Dendritic cell treated with granulocyte-macrophage colony-stimulating factor and Interleukin-4, amounts not matched to agents 40 ng/mL and 50 ng/mL, for 4 days (primary cell): Measurements from ENCODE around the gene ADAMTS10.
"Not testable (repeated sequence)": the region's sequence is repeated elsewhere in the genome, so short reads cannot be mapped to it uniquely, and the experiment has no call there.

Experiments used
- H3K27ac Mint-ChIP-seq: one replicate; pipeline ENCODE4 v1.8.0; 2022; ENCODE audit warnings: mild to moderate bottlenecking, mixed read lengths
- H3K27me3 Mint-ChIP-seq: one replicate; pipeline ENCODE4 v1.8.0; 2022; ENCODE audit warnings: mild to moderate bottlenecking, mixed read lengths
- H3K36me3 Mint-ChIP-seq: one replicate; pipeline ENCODE4 v1.8.0; 2022; ENCODE audit warnings: low read depth, mixed read lengths
- H3K4me1 Mint-ChIP-seq: one replicate; pipeline ENCODE4 v1.8.0; 2022; ENCODE audit warnings: low read depth, mixed read lengths
- H3K4me3 Mint-ChIP-seq: one replicate; pipeline ENCODE4 v1.8.0; 2022; ENCODE audit warnings: mild to moderate bottlenecking, moderate library complexity, mixed read lengths
- H3K9me3 Mint-ChIP-seq: one replicate; pipeline ENCODE4 v1.8.0; 2022; ENCODE audit warnings: mixed read lengths
- intact Hi-C: fragments of 100-400 bp; cut with micrococcal nuclease; formaldehyde crosslinking; loops from one replicate; pipeline ENCODE4 v1.15.0; 2022

ADAMTS10 gene

GRCh38 chr19:8638078-8638619, 27.6 kb upstream of the ADAMTS10 start:
- Mint-ChIP-seq H3K36me3 (no peaks in the 10 kb centered on the region), H3K4me3 (peak overlapping the region; percentile 70), H3K4me1 (peaks cover 68% of the 10 kb centered on the region), H3K27me3 (no peaks in the 10 kb centered on the region), H3K27ac (peak overlapping the region; percentile 76), H3K9me3 (no peaks in the 10 kb centered on the region)
- intact Hi-C loops: no loop called here

- intact Hi-C loops, H3K36me3 Mint-ChIP-seq, H3K9me3 Mint-ChIP-seq, H3K27me3 Mint-ChIP-seq, H3K4me3 Mint-ChIP-seq, H3K27ac Mint-ChIP-seq: not testable (repeated sequence)
- peaks cover 59% of the 10 kb centered on the region for H3K4me1 Mint-ChIP-seq
Measured at GRCh38 chr19:8637070-8637469, 26.6 kb upstream of the ADAMTS10 start.

GRCh38 chr19:8635422-8635821, 24.9 kb upstream of the ADAMTS10 start:
- intact Hi-C loops: no loop called here
- H3K4me1 Mint-ChIP-seq: peaks cover 43% of the 10 kb centered on the region
- no peak overlapping the region for H3K27ac Mint-ChIP-seq
- peaks cover 1% of the 10 kb centered on the region for H3K27me3 Mint-ChIP-seq
- H3K4me3 Mint-ChIP-seq: no peak overlapping the region
- no peaks in the 10 kb centered on the region for H3K9me3 Mint-ChIP-seq
- no peaks in the 10 kb centered on the region for H3K36me3 Mint-ChIP-seq

GRCh38 chr19:8631425-8631819, 20.9 kb upstream of the ADAMTS10 start:
- Mint-ChIP-seq H3K4me3 (no peak overlapping the region), H3K36me3 (no peaks in the 10 kb centered on the region), H3K27me3 (peaks cover 3% of the 10 kb centered on the region), H3K4me1 (peaks cover 9% of the 10 kb centered on the region), H3K27ac (no peak overlapping the region), H3K9me3 (peaks cover 8% of the 10 kb centered on the region)
- intact Hi-C loops: no loop called here

GRCh38 chr19:8630796-8631424, 20.4 kb upstream of the ADAMTS10 start:
- Mint-ChIP-seq H3K27ac (no peak overlapping the region), H3K4me3 (no peak overlapping the region), H3K27me3 (peaks cover 3% of the 10 kb centered on the region)

GRCh38 chr19:8629996-8630683, 19.6 kb upstream of the ADAMTS10 start, which contains the start of gene NFILZ:
NFILZ (plus strand) TSS chr19:8630633; CDS start chr19:8676766, 46,133 bp downstream.
- H3K36me3 Mint-ChIP-seq: no peaks in the 10 kb centered on the region
- no peak within 1 kb of the TSS for H3K4me3 Mint-ChIP-seq
- intact Hi-C loops: no loop called here
- peaks cover 8% of the 10 kb centered on the region for H3K9me3 Mint-ChIP-seq
- H3K27me3 Mint-ChIP-seq: peaks cover 3% of the 10 kb centered on the region
- no peak within 1 kb of the TSS for H3K27ac Mint-ChIP-seq
- peaks cover 9% of the 10 kb centered on the region for H3K4me1 Mint-ChIP-seq

More at GRCh38 chr19:8630796-8631424, 20.4 kb upstream of the ADAMTS10 start:
- no peaks in the 10 kb centered on the region for H3K36me3 Mint-ChIP-seq
- peaks cover 8% of the 10 kb centered on the region for H3K9me3 Mint-ChIP-seq
- peaks cover 9% of the 10 kb centered on the region for H3K4me1 Mint-ChIP-seq
- intact Hi-C loops: no loop called here

GRCh38 chr19:8629184-8629583, 18.7 kb upstream of the ADAMTS10 start:
- Mint-ChIP-seq H3K36me3 (no peaks in the 10 kb centered on the region), H3K9me3 (peaks cover 8% of the 10 kb centered on the region), H3K27ac (no peak overlapping the region), H3K4me1 (peaks cover 9% of the 10 kb centered on the region), H3K4me3 (no peak overlapping the region), H3K27me3 (peaks cover 3% of the 10 kb centered on the region)
- intact Hi-C loops: no loop called here

- Mint-ChIP-seq H3K9me3 (peaks cover 8% of the 10 kb centered on the region), H3K27ac (no peak overlapping the region)
- intact Hi-C loops: no loop called here
Measured at GRCh38 chr19:8626842-8627241, 16.3 kb upstream of the ADAMTS10 start.

GRCh38 chr19:8622886-8623285, 12.4 kb upstream of the ADAMTS10 start:
- H3K27me3 Mint-ChIP-seq: peaks cover 11% of the 10 kb centered on the region
- intact Hi-C loops, H3K4me3 Mint-ChIP-seq, H3K9me3 Mint-ChIP-seq, H3K27ac Mint-ChIP-seq, H3K36me3 Mint-ChIP-seq, H3K4me1 Mint-ChIP-seq: not testable (repeated sequence)

More at GRCh38 chr19:8626842-8627241, 16.3 kb upstream of the ADAMTS10 start:
- Mint-ChIP-seq H3K36me3 (no peaks in the 10 kb centered on the region), H3K27me3 (peaks cover 3% of the 10 kb centered on the region), H3K4me1 (no peaks in the 10 kb centered on the region), H3K4me3 (no peak overlapping the region)

- no peaks in the 10 kb centered on the region for H3K36me3 Mint-ChIP-seq
- peaks cover 21% of the 10 kb centered on the region for H3K27me3 Mint-ChIP-seq
- H3K4me1 Mint-ChIP-seq: no peaks in the 10 kb centered on the region
- H3K27ac Mint-ChIP-seq: no peak overlapping the region
- H3K4me3 Mint-ChIP-seq: no peak overlapping the region
- intact Hi-C loops: no loop called here
- no peaks in the 10 kb centered on the region for H3K9me3 Mint-ChIP-seq
Measured at GRCh38 chr19:8618751-8619150, 8.2 kb upstream of the ADAMTS10 start.

GRCh38 chr19:8617984-8618383, 7.5 kb upstream of the ADAMTS10 start:
- H3K27me3 Mint-ChIP-seq: peaks cover 27% of the 10 kb centered on the region

GRCh38 chr19:8617325-8617724, 6.8 kb upstream of the ADAMTS10 start:
- intact Hi-C loops, H3K36me3 Mint-ChIP-seq, H3K27ac Mint-ChIP-seq, H3K4me1 Mint-ChIP-seq, H3K9me3 Mint-ChIP-seq, H3K4me3 Mint-ChIP-seq: not testable (repeated sequence)
- H3K27me3 Mint-ChIP-seq: peaks cover 28% of the 10 kb centered on the region

More at GRCh38 chr19:8617984-8618383, 7.5 kb upstream of the ADAMTS10 start:
- intact Hi-C loops: no loop called here
- Mint-ChIP-seq H3K4me1 (no peaks in the 10 kb centered on the region), H3K9me3 (no peaks in the 10 kb centered on the region), H3K36me3 (no peaks in the 10 kb centered on the region), H3K27ac (no peak overlapping the region), H3K4me3 (no peak overlapping the region)

- no peaks in the 10 kb centered on the region for H3K9me3 Mint-ChIP-seq
- H3K27ac Mint-ChIP-seq: no peak overlapping the region
- H3K4me3 Mint-ChIP-seq: no peak overlapping the region
- no peaks in the 10 kb centered on the region for H3K4me1 Mint-ChIP-seq
- H3K27me3 Mint-ChIP-seq: peaks cover 31% of the 10 kb centered on the region
- no peaks in the 10 kb centered on the region for H3K36me3 Mint-ChIP-seq
- intact Hi-C loops: no loop called here
Measured at GRCh38 chr19:8616861-8617260, 6.3 kb upstream of the ADAMTS10 start.

GRCh38 chr19:8615813-8616596, 5.5 kb upstream of the ADAMTS10 start:
- no peak overlapping the region for H3K4me3 Mint-ChIP-seq
- H3K9me3 Mint-ChIP-seq: no peaks in the 10 kb centered on the region
- H3K27ac Mint-ChIP-seq: no peak overlapping the region
- H3K4me1 Mint-ChIP-seq: no peaks in the 10 kb centered on the region
- intact Hi-C loops: loop anchor here (1.0 to 2.0 kb wide), 3 partner anchors 27 to 78 kb away; no protein-coding TSS in a partner anchor
- H3K36me3 Mint-ChIP-seq: no peaks in the 10 kb centered on the region
- H3K27me3 Mint-ChIP-seq: peaks cover 34% of the 10 kb centered on the region
